K562 (cell line): ENCODE results near the gene DLK2. TPM values are rescaled to one million over a fixed set of nuclear protein-coding genes. Genes with fewer than 3 reads are reported as not detected.

Experiments
- polyA plus RNA-seq, 8 experiments: library from polyadenylated mRNA; depleted of rRNA in 4 of 8; stranded (reverse) in 5 of 8; unstranded in 3 of 8; fragments of >200 nt; fragmentation: Nextera tagmentation in 2 of 8; fragmentation: Illumina TruSeq in 1 of 8; extraction: Ambion mirVana in 2 of 8; extraction: Trizol in 1 of 8; gene quantifications; 2 replicates each; pipeline versions ENCODE4 v1.2.1 to v1.2.3, GENCODE V29; 2011 to 2014; ENCODE audit warnings: inconsistent platforms in 1 of 8, missing spikeins in 1 of 8
- total RNA-seq, 7 experiments: library from RNA; depleted of rRNA in 6 of 7; stranded (reverse); fragments of >200 nt in 6 of 7; fragmentation: Illumina TruSeq in 2 of 7; extraction: Trizol in 2 of 7; gene quantifications; 2 replicates each; pipeline versions ENCODE4 v1.2.1 to v1.2.3, GENCODE V29; 2011 to 2021; ENCODE audit warnings: low replicate concordance in 1 of 7
- TF ChIP-seq, protein P1 (sequence below), 2 experiments: fragments of 450-650 bp; IDR thresholded peaks; 2 replicates each; pipeline ENCODE4 v1.6.1; 2016; ENCODE audit warnings: mild to moderate bottlenecking in 2 of 2, borderline replicate concordance in 1 of 2, low read depth in 1 of 2, moderate library complexity in 1 of 2

Gene DLK2
- total and polyA plus RNA-seq, 9 of the 15 experiments (the other 6 are each of a cell fraction or from before 2014, with no cell fraction given), result 0.11 to 0.53 (median 0.29) TPM; not detected in 3

DNA sequence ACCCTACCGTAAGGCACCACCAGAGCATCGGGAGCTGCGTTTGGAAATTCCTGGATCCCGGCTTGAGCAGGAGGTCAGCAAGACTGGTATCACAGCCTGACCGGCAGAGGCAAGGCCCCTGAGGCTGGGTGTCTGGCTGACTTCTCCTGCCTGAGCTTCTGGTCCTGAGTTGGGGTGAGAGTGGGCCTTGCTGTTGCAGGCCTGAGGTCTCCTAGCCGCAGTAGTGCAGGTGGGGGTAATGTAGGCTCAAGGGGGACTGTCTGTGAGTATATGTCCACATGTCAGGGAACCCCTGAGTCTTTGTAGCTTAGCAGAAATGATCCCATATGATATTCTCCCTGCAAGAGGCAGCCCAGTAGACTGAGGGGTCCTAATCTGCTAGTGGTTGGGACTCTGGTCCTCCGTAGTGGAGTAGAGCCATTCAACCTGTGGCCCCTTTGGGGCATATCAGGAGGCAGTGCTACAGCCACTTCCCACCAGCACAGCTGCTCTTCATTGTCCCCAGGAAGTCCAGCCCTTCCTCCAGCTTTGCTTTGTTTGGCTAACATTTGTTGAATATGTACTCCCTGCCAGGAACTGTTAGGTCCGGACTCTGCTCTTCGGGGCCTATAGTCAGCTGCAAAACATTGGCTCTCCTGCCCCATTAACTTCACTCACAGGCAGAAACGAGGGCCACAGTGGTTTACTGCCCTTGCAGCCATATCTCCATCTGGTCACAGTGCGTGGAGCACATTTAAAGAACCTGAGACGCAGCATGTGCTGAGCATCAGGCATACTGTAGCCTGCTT is 43.9 kb upstream of the DLK2 start (continued):
- TF ChIP-seq, protein P1, sequence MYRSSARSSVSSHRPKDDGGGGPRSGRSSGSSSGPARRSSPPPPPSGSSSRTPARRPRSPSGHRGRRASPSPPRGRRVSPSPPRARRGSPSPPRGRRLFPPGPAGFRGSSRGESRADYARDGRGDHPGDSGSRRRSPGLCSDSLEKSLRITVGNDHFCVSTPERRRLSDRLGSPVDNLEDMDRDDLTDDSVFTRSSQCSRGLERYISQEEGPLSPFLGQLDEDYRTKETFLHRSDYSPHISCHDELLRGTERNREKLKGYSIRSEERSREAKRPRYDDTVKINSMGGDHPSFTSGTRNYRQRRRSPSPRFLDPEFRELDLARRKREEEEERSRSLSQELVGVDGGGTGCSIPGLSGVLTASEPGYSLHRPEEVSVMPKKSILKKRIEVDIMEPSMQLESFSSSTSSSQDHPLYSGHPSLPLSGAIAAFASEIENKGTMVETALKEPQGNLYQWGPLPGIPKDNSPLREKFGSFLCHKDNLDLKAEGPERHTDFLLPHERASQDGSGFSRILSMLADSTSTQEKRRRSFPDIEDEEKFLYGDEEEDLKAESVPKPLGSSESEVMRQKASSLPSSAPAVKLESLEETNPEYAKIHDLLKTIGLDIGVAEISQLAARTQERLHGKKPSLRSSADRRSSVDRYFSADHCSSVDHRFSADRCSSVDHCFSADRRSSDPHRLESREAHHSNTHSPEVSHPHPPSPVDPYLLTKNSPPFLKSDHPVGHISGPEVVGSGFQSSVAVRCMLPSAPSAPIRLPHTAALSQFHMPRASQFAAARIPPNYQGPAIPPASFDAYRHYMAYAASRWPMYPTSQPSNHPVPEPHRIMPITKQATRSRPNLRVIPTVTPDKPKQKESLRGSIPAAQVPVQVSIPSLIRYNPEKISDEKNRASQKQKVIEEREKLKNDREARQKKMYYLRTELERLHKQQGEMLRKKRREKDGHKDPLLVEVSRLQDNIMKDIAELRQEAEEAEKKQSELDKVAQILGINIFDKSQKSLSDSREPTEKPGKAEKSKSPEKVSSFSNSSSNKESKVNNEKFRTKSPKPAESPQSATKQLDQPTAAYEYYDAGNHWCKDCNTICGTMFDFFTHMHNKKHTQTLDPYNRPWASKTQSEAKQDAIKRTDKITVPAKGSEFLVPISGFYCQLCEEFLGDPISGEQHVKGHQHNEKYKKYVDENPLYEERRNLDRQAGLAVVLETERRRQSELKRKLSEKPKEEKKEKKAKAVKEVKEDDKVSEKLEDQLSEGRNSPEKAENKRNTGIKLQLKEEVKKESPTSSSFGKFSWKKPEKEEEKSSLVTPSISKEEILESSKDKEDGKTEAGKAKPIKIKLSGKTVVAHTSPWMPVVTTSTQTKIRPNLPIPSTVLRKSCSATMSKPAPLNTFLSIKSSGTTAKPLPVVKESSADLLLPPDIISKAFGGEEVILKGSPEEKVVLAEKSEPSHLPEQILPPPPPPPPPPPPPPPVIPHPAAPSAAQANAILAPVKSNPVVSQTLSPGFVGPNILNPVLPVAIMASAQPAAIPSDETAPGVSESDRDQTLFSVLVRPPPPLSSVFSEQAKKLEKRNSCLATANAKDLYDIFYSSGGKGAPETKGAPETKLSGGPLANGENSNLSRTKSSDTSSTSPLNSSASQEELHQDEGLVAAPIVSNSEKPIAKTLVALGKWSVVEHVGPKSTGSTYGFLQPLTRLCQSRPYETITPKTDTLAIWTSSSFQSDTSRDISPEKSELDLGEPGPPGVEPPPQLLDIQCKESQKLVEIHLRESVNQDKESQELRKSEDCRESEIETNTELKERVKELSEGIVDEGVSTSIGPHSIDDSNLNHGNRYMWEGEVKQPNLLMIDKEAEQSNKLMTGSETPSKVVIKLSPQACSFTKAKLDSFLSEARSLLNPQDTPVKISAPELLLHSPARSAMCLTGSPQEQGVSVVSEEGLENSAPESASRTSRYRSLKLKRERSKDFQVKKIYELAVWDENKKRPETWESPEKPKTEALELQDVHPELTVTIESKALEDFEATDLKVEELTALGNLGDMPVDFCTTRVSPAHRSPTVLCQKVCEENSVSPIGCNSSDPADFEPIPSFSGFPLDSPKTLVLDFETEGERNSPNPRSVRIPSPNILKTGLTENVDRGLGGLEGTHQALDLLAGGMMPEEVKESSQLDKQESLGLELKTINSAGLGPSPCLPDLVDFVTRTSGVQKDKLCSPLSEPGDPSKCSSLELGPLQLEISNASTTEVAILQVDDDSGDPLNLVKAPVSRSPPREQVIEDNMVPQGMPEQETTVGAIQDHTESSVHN (IDR thresholded peaks at IDR 0.05; ENCODE audit: borderline replicate concordance in 1 of 2, low read depth in 1 of 2), result no peak
- TF ChIP-seq, all 486 proteins: peak for 0
